Right cardiac atrium (tissue), 5 donors: ENCODE measurements around the gene GLB1L2. TPM values are rescaled to one million over a fixed set of nuclear protein-coding genes. Genes with fewer than 3 reads are reported as not detected.

ENCODE experiments used
- ATAC-seq, 2 donors: fragments of 200-7000 bp; cut with Tn5 transposase; one replicate each; pipeline versions ENCODE4 v1.8.0 to v1.9.1; 2020; ENCODE audit warnings: moderate library complexity in 2 of 2, mild to moderate bottlenecking in 1 of 2
- DNase-seq, 3 donors: peaks; one replicate each; pipeline ENCODE4 v3.0.0-alpha.2; 2020
- H3K27ac ChIP-seq: one replicate; pipeline ENCODE4 v1.5.1; 2013; ENCODE audit warnings: mild to moderate bottlenecking, low read length, control low read depth, moderate library complexity
- H3K27me3 ChIP-seq: one replicate; pipeline ENCODE4 v1.6.1; 2013; ENCODE audit not compliant: control insufficient read depth, insufficient read depth
- H3K4me1 ChIP-seq: one replicate; pipeline ENCODE4 v1.6.1; 2013; ENCODE audit warnings: low read length; ENCODE audit not compliant: control insufficient read depth, insufficient read depth
- H3K4me3 ChIP-seq: one replicate; pipeline ENCODE4 v1.5.1; 2013; ENCODE audit warnings: low read length, control low read depth
- H3K9me3 ChIP-seq: one replicate; pipeline ENCODE4 v1.6.1; 2013; ENCODE audit warnings: low read length; ENCODE audit not compliant: control insufficient read depth
- WGBS: extraction: QIAGEN DNeasy Blood & Tissue Kit; methylation state at CpG from one replicate; pipeline ENCODE4 v1.1.7; 2013; 5-methylcytosine and 5-hydroxymethylcytosine counted together
- intact Hi-C, 4 donors: fragments of 100-400 bp; cut with DNase I; formaldehyde crosslinking; loops; one replicate each; pipeline versions ENCODE4 v1.11.0 to v1.14.0; 2022 to 2023
- polyA plus RNA-seq: library from polyadenylated mRNA; stranded (reverse); fragments of 200-250 nt; gene quantifications from one replicate; pipeline ENCODE4 v1.2.3, GENCODE V29; 2013
- total RNA-seq, 4 donors: library from RNA; stranded (reverse); fragmentation: NEBNext Ultra II Directional; extraction: Animal tissue kit (Norgen Biotek cat#: 25700); gene quantifications; one replicate each; pipeline ENCODE4 v1.2.1, GENCODE V29; 2021
- donor health status: healthy with polysubstance abuse.
- donor health status: DM: no; HTN: yes; CAD: no.
- donor health status: DM: no; HTN: no; CAD: no.
- donor health status: DM: no; HTN: yes; CAD: no; lungs with severe emphysema.
- donor health status: DM: yes; HTN: yes; CAD: no.

Gene GLB1L2
- total and polyA plus RNA-seq, 5 donors = 0.61 to 1.6 (median 0.97) TPM

- no peaks in the 10 kb centered on the region for H3K9me3 ChIP-seq
- ATAC-seq (no peak), DNase-seq (no peak)
- no peak overlapping the region for H3K27ac ChIP-seq
- 31% methylated on average over 22 of the region's 22 CpGs for WGBS
- peaks cover 7% of the 10 kb centered on the region for H3K4me1 ChIP-seq
- intact Hi-C loops = no loop called here
- H3K4me3 ChIP-seq = peak overlapping the region; percentile 69
- H3K27me3 ChIP-seq = no peaks in the 10 kb centered on the region
Observed at GRCh38 chr11:134330611-134331353, 1.0 kb upstream of the GLB1L2 start.

- 1% methylated on average over 40 of the region's 40 CpGs for WGBS
- Histone ChIP-seq H3K4me3 (peak overlapping the region; percentile 69), H3K9me3 (no peaks in the 10 kb centered on the region), H3K27ac (no peak overlapping the region), H3K27me3 (no peaks in the 10 kb centered on the region), H3K4me1 (peaks cover 7% of the 10 kb centered on the region)
- intact Hi-C loops = no loop called here
- ATAC-seq (peak; percentile 30 to 41), DNase-seq (peak in 1 of 3 donors; percentile 38)
Observed at GRCh38 chr11:134332189-134332631, 422 bp downstream of the GLB1L2 start.

- no peak for DNase-seq
- intact Hi-C loops = no loop called here
- WGBS = 46% methylated on average over 7 of the region's 7 CpGs
- Histone ChIP-seq H3K4me1 (peaks cover 7% of the 10 kb centered on the region), H3K9me3 (no peaks in the 10 kb centered on the region), H3K27me3 (no peaks in the 10 kb centered on the region), H3K4me3 (no peak overlapping the region), H3K27ac (no peak overlapping the region)
- no peak for ATAC-seq
Observed at GRCh38 chr11:134332782-134333181, 994 bp downstream of the GLB1L2 start.

- intact Hi-C loops = no loop called here
- DNase-seq = no peak
- no peak overlapping the region for H3K27ac ChIP-seq
- no peak for ATAC-seq
- no peaks in the 10 kb centered on the region for H3K27me3 ChIP-seq
- 70% methylated on average over 7 of the region's 7 CpGs for WGBS
- H3K9me3 ChIP-seq = no peaks in the 10 kb centered on the region
- H3K4me1 ChIP-seq = peaks cover 7% of the 10 kb centered on the region
- no peak overlapping the region for H3K4me3 ChIP-seq
Observed at GRCh38 chr11:134333312-134333711, 1.5 kb downstream of the GLB1L2 start.

GRCh38 chr11:134333946-134334345 lies 2.2 kb downstream of the GLB1L2 start:
- 68% methylated on average over 3 of the region's 3 CpGs for WGBS
- ATAC-seq = no peak
- intact Hi-C loops = no loop called here

GRCh38 chr11:134334796-134335571 lies 3.2 kb downstream of the GLB1L2 start:
- intact Hi-C loops = no loop called here
- ATAC-seq = no peak
- Histone ChIP-seq H3K4me1 (peaks cover 7% of the 10 kb centered on the region), H3K27ac (no peak overlapping the region), H3K27me3 (no peaks in the 10 kb centered on the region), H3K9me3 (no peaks in the 10 kb centered on the region), H3K4me3 (no peak overlapping the region)
- no peak for DNase-seq
- WGBS = 89% methylated on average over 10 of the region's 10 CpGs

More at GRCh38 chr11:134333946-134334345, 2.2 kb downstream of the GLB1L2 start:
- Histone ChIP-seq H3K4me3 (no peak overlapping the region), H3K9me3 (no peaks in the 10 kb centered on the region), H3K27me3 (no peaks in the 10 kb centered on the region), H3K4me1 (peaks cover 7% of the 10 kb centered on the region), H3K27ac (no peak overlapping the region)
- DNase-seq = no peak

- H3K9me3 ChIP-seq = no peaks in the 10 kb centered on the region
- DNase-seq (no peak), ATAC-seq (no peak)
- no peaks in the 10 kb centered on the region for H3K27me3 ChIP-seq
- WGBS = 89% methylated on average over 4 of the region's 4 CpGs
- intact Hi-C loops = no loop called here
- no peak overlapping the region for H3K27ac ChIP-seq
- H3K4me1 ChIP-seq = peaks cover 6% of the 10 kb centered on the region
- H3K4me3 ChIP-seq = no peak overlapping the region
Observed at GRCh38 chr11:134337051-134337450, 5.3 kb downstream of the GLB1L2 start.

GRCh38 chr11:134338068-134338467 lies 6.3 kb downstream of the GLB1L2 start:
- no peak overlapping the region for H3K27ac ChIP-seq

GRCh38 chr11:134338654-134339053 lies 6.9 kb downstream of the GLB1L2 start:
- Histone ChIP-seq H3K27ac (no peak overlapping the region), H3K9me3 (no peaks in the 10 kb centered on the region), H3K4me3 (no peak overlapping the region), H3K27me3 (no peaks in the 10 kb centered on the region), H3K4me1 (no peaks in the 10 kb centered on the region)
- WGBS = 89% methylated on average over 7 of the region's 7 CpGs
- intact Hi-C loops = no loop called here
- DNase-seq (no peak), ATAC-seq (no peak)

More at GRCh38 chr11:134338068-134338467, 6.3 kb downstream of the GLB1L2 start:
- no peak for ATAC-seq
- intact Hi-C loops = no loop called here
- WGBS = 89% methylated on average over 15 of the region's 15 CpGs
- H3K4me1 ChIP-seq = no peaks in the 10 kb centered on the region
- no peaks in the 10 kb centered on the region for H3K9me3 ChIP-seq
- no peaks in the 10 kb centered on the region for H3K27me3 ChIP-seq
- DNase-seq = no peak
- no peak overlapping the region for H3K4me3 ChIP-seq

- H3K27ac ChIP-seq = no peak overlapping the region
- WGBS = 74% methylated on average over 4 of the region's 4 CpGs
- H3K4me3 ChIP-seq = no peak overlapping the region
- intact Hi-C loops = no loop called here
- ATAC-seq = peak in 1 of 2 donors; percentile 25
- no peaks in the 10 kb centered on the region for H3K9me3 ChIP-seq
- no peaks in the 10 kb centered on the region for H3K27me3 ChIP-seq
- DNase-seq = no peak
- H3K4me1 ChIP-seq = no peaks in the 10 kb centered on the region
Observed at GRCh38 chr11:134339756-134340155, 8.0 kb downstream of the GLB1L2 start.

GRCh38 chr11:134340354-134340964 lies 8.7 kb downstream of the GLB1L2 start:
- Histone ChIP-seq H3K4me3 (no peak overlapping the region), H3K9me3 (no peaks in the 10 kb centered on the region), H3K27me3 (no peaks in the 10 kb centered on the region), H3K4me1 (no peaks in the 10 kb centered on the region), H3K27ac (no peak overlapping the region)
- 87% methylated on average over 11 of the region's 11 CpGs for WGBS
- DNase-seq (no peak), ATAC-seq (no peak)
- intact Hi-C loops = no loop called here
